Endothelial cell of umbilical vein (primary cell): Measurements from ENCODE around the gene PRR5. TPM values are rescaled to one million over a fixed set of nuclear protein-coding genes. Genes with fewer than 3 reads are reported as not detected.

Experiments
- BruUV-seq: library from RNA; stranded (reverse); fragments of 400-500 nt; replicated peaks from 2 replicates; lab custom pipeline; 2021; lab: Mats Ljungman, UMichigan
- CTCF ChIA-PET: fragments of 300-600, 350-600 bp; sonication (Branson Sonifier 250); formaldehyde crosslinking; loops from one replicate; lab custom pipeline; 2021; ENCODE audit warnings: antibody characterized with exemption, inconsistent platforms; lab: Charles Lee
- POLR2A ChIA-PET: fragments of 300-600, 350-600 bp; sonication (Branson Sonifier 250); formaldehyde crosslinking; loops from one replicate; lab custom pipeline; 2021; ENCODE audit warnings: antibody characterized with exemption, inconsistent platforms; lab: Charles Lee
- DNase-seq: peaks from one replicate; pipeline ENCODE4 v3.0.0-alpha.2; 2011; ENCODE audit warnings: low read depth, low spot score
- FAIRE-seq: peaks from 2 replicates; lab custom pipeline; 2011; peaks lifted over from hg19 to GRCh38; lab: Jason Lieb, UNC
- H2AFZ ChIP-seq: 2 replicates; pipeline ENCODE4 v1.6.0; 2012; ENCODE audit warnings: low read depth, low read length, control low read depth, inconsistent platforms
- H3K27ac ChIP-seq: 2 replicates; pipeline ENCODE4 v1.5.1; 2011; ENCODE audit warnings: low read depth, mild to moderate bottlenecking, control low read depth, low read length, moderate library complexity; ENCODE audit not compliant: insufficient read depth
- H3K27me3 ChIP-seq, 2 experiments: 2 replicates each; pipeline versions ENCODE4 v1.6.0 to v1.6.1; 2011; ENCODE audit warnings: low read length in 2 of 2, mixed read lengths in 1 of 2; ENCODE audit not compliant: control insufficient read depth in 2 of 2, insufficient read depth in 2 of 2
- H3K36me3 ChIP-seq, 2 experiments: 2 replicates in 1 of 2; 3 replicates in 1 of 2; pipeline ENCODE4 v1.5.1; 2011; ENCODE audit warnings: low read length in 2 of 2, mild to moderate bottlenecking in 1 of 2, moderate library complexity in 1 of 2; ENCODE audit not compliant: control insufficient read depth in 2 of 2, insufficient read depth in 2 of 2; ENCODE audit errors: extremely low read depth in 1 of 2
- H3K4me1 ChIP-seq: 3 replicates; pipeline ENCODE4 v1.5.1; 2011; ENCODE audit warnings: mild to moderate bottlenecking, low read length; ENCODE audit not compliant: control insufficient read depth, insufficient read depth; ENCODE audit errors: extremely low read depth
- H3K4me2 ChIP-seq: 2 replicates; pipeline ENCODE4 v1.6.1; 2011; ENCODE audit warnings: low read length, control low read depth, mixed read lengths; ENCODE audit not compliant: insufficient read depth
- H3K4me3 ChIP-seq, 3 experiments: fragments of 200-600 bp in 1 of 3; sonication (generic), shearing (Covaris generic) in 1 of 3; replicated peaks in 1 of 3; 2 replicates each; pipeline ENCODE4 v1.5.1; 2011 to 2016; ENCODE audit warnings: control low read depth in 3 of 3, low read length in 3 of 3, mild to moderate bottlenecking in 2 of 3, inconsistent platforms in 1 of 3, low read depth in 1 of 3, moderate library complexity in 1 of 3; ENCODE audit not compliant: insufficient read depth in 1 of 3
- H3K79me2 ChIP-seq: 2 replicates; pipeline ENCODE4 v1.6.0; 2012; ENCODE audit warnings: low read length, inconsistent platforms; ENCODE audit not compliant: control insufficient read depth, insufficient read depth
- H3K9ac ChIP-seq: replicated peaks from 2 replicates; pipeline ENCODE3; 2011; ENCODE audit warnings: low read length, control low read depth; ENCODE audit not compliant: insufficient read depth; ENCODE audit errors: extremely low read depth
- H3K9me1 ChIP-seq: replicated peaks from 3 replicates; pipeline ENCODE4 v1.6.0; 2011; ENCODE audit warnings: mild to moderate bottlenecking, low read length; ENCODE audit not compliant: control insufficient read depth, insufficient read depth; ENCODE audit errors: extremely low read depth
- H3K9me3 ChIP-seq: replicated peaks from 2 replicates; pipeline ENCODE4 v1.5.1; 2012; ENCODE audit warnings: low read length, inconsistent platforms; ENCODE audit not compliant: control insufficient read depth, insufficient read depth
- H4K20me1 ChIP-seq: replicated peaks from 2 replicates; pipeline ENCODE3; 2011; ENCODE audit warnings: mild to moderate bottlenecking, low read length; ENCODE audit not compliant: control insufficient read depth, insufficient read depth; ENCODE audit errors: extremely low read depth
- EZH2 ChIP-seq: IDR thresholded peaks from 2 replicates; pipeline ENCODE4 v1.6.1; 2012; ENCODE audit warnings: borderline replicate concordance, low read depth, mild to moderate bottlenecking, moderate library complexity, low read length, inconsistent platforms; ENCODE audit not compliant: severe bottlenecking
- FOS ChIP-seq: IDR thresholded peaks from 2 replicates; pipeline ENCODE4 v1.6.1; 2011; ENCODE audit warnings: mild to moderate bottlenecking, low read length, moderate library complexity, borderline replicate concordance; ENCODE audit not compliant: insufficient read depth
- GATA2 ChIP-seq: IDR thresholded peaks from 2 replicates; pipeline ENCODE4 v1.7.0; 2011; ENCODE audit warnings: low read depth, mild to moderate bottlenecking, moderate library complexity, mixed read lengths, low read length; ENCODE audit not compliant: insufficient read length, insufficient read depth
- JUN ChIP-seq: IDR thresholded peaks from 2 replicates; pipeline ENCODE4 v1.6.1; 2011; ENCODE audit warnings: borderline replicate concordance, low read depth; ENCODE audit not compliant: insufficient read length, insufficient read depth
- MAX ChIP-seq: IDR thresholded peaks from 2 replicates; pipeline ENCODE4 v1.6.1; 2011; ENCODE audit not compliant: insufficient read depth, insufficient read length
- MYC ChIP-seq: IDR thresholded peaks from one replicate; pipeline ENCODE4 v1.6.1; 2011; ENCODE audit warnings: mild to moderate bottlenecking, low read depth, low read length
- POLR2A ChIP-seq: IDR thresholded peaks from 2 replicates; pipeline ENCODE4 v1.6.1; 2012; ENCODE audit warnings: low read depth, mild to moderate bottlenecking, control low read depth, low read length
- POLR2AphosphoS5 ChIP-seq: IDR thresholded peaks from 2 replicates; pipeline ENCODE4 v1.6.1; 2012; ENCODE audit warnings: low read depth, mild to moderate bottlenecking, control low read depth, low read length, moderate library complexity; ENCODE audit not compliant: insufficient read depth
- dilution Hi-C: fragments of 300-500 bp; cut with MboI; formaldehyde crosslinking; loops from one replicate; pipeline ENCODE4 v1.15.0; 2019; ENCODE audit warnings: low sequenced_read_pairs; ENCODE audit not compliant: extremely low pct_ligation_motif_present
- intact Hi-C: fragments of 100-400 bp; cut with micrococcal nuclease; formaldehyde crosslinking; loops from one replicate; pipeline ENCODE4 v1.10.0; 2022
- polyA plus RNA-seq, 4 experiments: library from polyadenylated mRNA; depleted of rRNA in 3 of 4; stranded (reverse) in 3 of 4; unstranded in 1 of 4; fragments of >200 nt; gene quantifications; 2 replicates each; pipeline versions ENCODE4 v1.2.1 to v1.2.3, GENCODE V29; 2011 to 2012; ENCODE audit warnings: missing spikeins in 1 of 4
- total RNA-seq: library from RNA; stranded (reverse); gene quantifications from 2 replicates; pipeline ENCODE4 v1.2.3, GENCODE V29; 2021
- TF ChIP-seq, protein P1 (sequence below), 2 donors: IDR thresholded peaks; 1 replicate in 1 of 2; 2 replicates in 1 of 2; pipeline ENCODE4 v1.5.1; 2011; ENCODE audit warnings: low read length in 2 of 2, mild to moderate bottlenecking in 2 of 2, moderate library complexity in 2 of 2, control low read depth in 1 of 2, inconsistent platforms in 1 of 2, low read depth in 1 of 2; ENCODE audit not compliant: insufficient read depth in 1 of 2; ENCODE audit errors: extremely low read depth in 1 of 2

PRR5 gene
- total and polyA plus RNA-seq, 2 donors (not counting 3 experiments of a cell fraction or from before 2014, with no cell fraction given), result 4.3 to 9.0 TPM

- Histone ChIP-seq H3K27ac (no peak overlapping the region), H3K36me3 (no peaks in the 10 kb centered on the region), H2AFZ (no peak overlapping the region), H3K9me3 (no peaks in the 10 kb centered on the region), H3K79me2 (no peaks in the 10 kb centered on the region), H3K4me3 (no peak overlapping the region), H3K9me1 (no peaks in the 10 kb centered on the region), H3K4me2 (no peak overlapping the region), H3K4me1 (no peaks in the 10 kb centered on the region), H4K20me1 (no peaks in the 10 kb centered on the region), H3K27me3 (no peaks in the 10 kb centered on the region), H3K9ac (no peak overlapping the region)
- DNase-seq (no peak), FAIRE-seq (no peak)
- ChIA-PET CTCF (interaction anchor here (3.9 kb wide), 1 partner anchor 47 kb away, joined by 21 read pairs; no protein-coding TSS in a partner anchor), POLR2A (interaction anchor here (0.5 kb wide), 1 partner anchor 9 kb away, joined by 3 read pairs; no protein-coding TSS in a partner anchor)
- no peak for TF ChIP-seq POLR2AphosphoS5
- TF ChIP-seq FOS, result no peak
- TF ChIP-seq, protein P1, sequence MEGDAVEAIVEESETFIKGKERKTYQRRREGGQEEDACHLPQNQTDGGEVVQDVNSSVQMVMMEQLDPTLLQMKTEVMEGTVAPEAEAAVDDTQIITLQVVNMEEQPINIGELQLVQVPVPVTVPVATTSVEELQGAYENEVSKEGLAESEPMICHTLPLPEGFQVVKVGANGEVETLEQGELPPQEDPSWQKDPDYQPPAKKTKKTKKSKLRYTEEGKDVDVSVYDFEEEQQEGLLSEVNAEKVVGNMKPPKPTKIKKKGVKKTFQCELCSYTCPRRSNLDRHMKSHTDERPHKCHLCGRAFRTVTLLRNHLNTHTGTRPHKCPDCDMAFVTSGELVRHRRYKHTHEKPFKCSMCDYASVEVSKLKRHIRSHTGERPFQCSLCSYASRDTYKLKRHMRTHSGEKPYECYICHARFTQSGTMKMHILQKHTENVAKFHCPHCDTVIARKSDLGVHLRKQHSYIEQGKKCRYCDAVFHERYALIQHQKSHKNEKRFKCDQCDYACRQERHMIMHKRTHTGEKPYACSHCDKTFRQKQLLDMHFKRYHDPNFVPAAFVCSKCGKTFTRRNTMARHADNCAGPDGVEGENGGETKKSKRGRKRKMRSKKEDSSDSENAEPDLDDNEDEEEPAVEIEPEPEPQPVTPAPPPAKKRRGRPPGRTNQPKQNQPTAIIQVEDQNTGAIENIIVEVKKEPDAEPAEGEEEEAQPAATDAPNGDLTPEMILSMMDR (IDR thresholded peaks at IDR 0.05; ENCODE audit: extremely low read depth in 1 of 2, insufficient read depth in 1 of 2, low read depth in 1 of 2, low read length in 2 of 2), result no peak
- TF ChIP-seq EZH2, result no peak
- TF ChIP-seq GATA2, result no peak
- no peak for TF ChIP-seq MYC
- no peak for TF ChIP-seq MAX
- no peak for TF ChIP-seq POLR2A
- no peak for TF ChIP-seq JUN
- intact Hi-C loops (no loop called here), dilution Hi-C loops (no loop called here)
- no TSS peak for BruUV-seq
Measured at GRCh38 chr22:44732017-44732561, 30.1 kb downstream of the PRR5 start.
